HUES6 (cell line): ENCODE results near the gene TTC7B.

Source experiments
- H3K27ac ChIP-seq: 2 replicates; pipeline ENCODE4 v1.7.0; 2013; ENCODE audit warnings: low read depth, mild to moderate bottlenecking, low read length, inconsistent platforms
- H3K27me3 ChIP-seq: 2 replicates; pipeline ENCODE4 v1.6.1; 2013; ENCODE audit warnings: low read length; ENCODE audit not compliant: control insufficient read depth, insufficient read depth
- H3K36me3 ChIP-seq: 2 replicates; pipeline ENCODE4 v1.6.1; 2013; ENCODE audit warnings: low read length; ENCODE audit not compliant: control insufficient read depth, insufficient read depth
- H3K4me1 ChIP-seq: 2 replicates; pipeline ENCODE4 v1.6.1; 2013; ENCODE audit warnings: low read length; ENCODE audit not compliant: control insufficient read depth, insufficient read depth
- H3K4me3 ChIP-seq: 2 replicates; pipeline ENCODE4 v1.5.1; 2013; ENCODE audit warnings: low read depth, low read length
- H3K9ac ChIP-seq: one replicate; pipeline ENCODE4 v1.6.1; 2013; ENCODE audit warnings: mild to moderate bottlenecking, low read length
- H3K9me3 ChIP-seq: 2 replicates; pipeline ENCODE4 v1.6.1; 2013; ENCODE audit warnings: low read depth, low read length; ENCODE audit not compliant: control insufficient read depth, insufficient read depth

TTC7B gene

GRCh38 chr14:90773196-90773486 is 43.1 kb downstream of the TTC7B start:
- H3K4me3 ChIP-seq = no peak overlapping the region
- peaks cover 3% of the 10 kb centered on the region; the same call in 1 of the 2 replicates for H3K9me3 ChIP-seq
- no peak overlapping the region for H3K27ac ChIP-seq
- no peaks in the 10 kb centered on the region for H3K27me3 ChIP-seq
- no peak overlapping the region for H3K9ac ChIP-seq
- no peaks in the 10 kb centered on the region for H3K4me1 ChIP-seq
- H3K36me3 ChIP-seq = no peaks in the 10 kb centered on the region

GRCh38 chr14:90767899-90768298 is 48.3 kb downstream of the TTC7B start:
- H3K36me3 ChIP-seq = peaks cover 4% of the 10 kb centered on the region; the same call in 1 of the 2 replicates
- no peaks in the 10 kb centered on the region for H3K4me1 ChIP-seq
- peaks cover 9% of the 10 kb centered on the region for H3K9me3 ChIP-seq
- H3K4me3 ChIP-seq = no peak overlapping the region
- H3K27ac ChIP-seq = no peak overlapping the region
- no peak overlapping the region for H3K9ac ChIP-seq
- no peaks in the 10 kb centered on the region for H3K27me3 ChIP-seq

GRCh38 chr14:90760591-90761316 is 55.5 kb downstream of the TTC7B start:
- Histone ChIP-seq H3K9ac (no peak overlapping the region), H3K4me3 (no peak overlapping the region), H3K27ac (no peak overlapping the region), H3K4me1 (peaks cover 15% of the 10 kb centered on the region), H3K36me3 (no peaks in the 10 kb centered on the region), H3K9me3 (peaks cover 7% of the 10 kb centered on the region; the same call in 1 of the 2 replicates), H3K27me3 (peaks cover 8% of the 10 kb centered on the region; the same call in 1 of the 2 replicates)

GRCh38 chr14:90760078-90760444 is 56.2 kb downstream of the TTC7B start:
- H3K27me3 ChIP-seq = peaks cover 8% of the 10 kb centered on the region; the same call in 1 of the 2 replicates
- H3K9ac ChIP-seq = no peak overlapping the region
- H3K9me3 ChIP-seq = peaks cover 7% of the 10 kb centered on the region; the same call in 1 of the 2 replicates
- no peak overlapping the region for H3K27ac ChIP-seq
- no peak overlapping the region for H3K4me3 ChIP-seq
- H3K4me1 ChIP-seq = peaks cover 15% of the 10 kb centered on the region
- H3K36me3 ChIP-seq = no peaks in the 10 kb centered on the region

- Histone ChIP-seq H3K4me1 (peaks cover 15% of the 10 kb centered on the region), H3K27me3 (peaks cover 8% of the 10 kb centered on the region; the same call in 1 of the 2 replicates), H3K36me3 (no peaks in the 10 kb centered on the region), H3K27ac (no peak overlapping the region), H3K4me3 (no peak overlapping the region), H3K9me3 (peaks cover 7% of the 10 kb centered on the region; the same call in 1 of the 2 replicates), H3K9ac (no peak overlapping the region)
These were observed 56.7 kb downstream of the TTC7B start for GRCh38 chr14:90759370-90760077.

- Histone ChIP-seq H3K27ac (no peak overlapping the region), H3K27me3 (peaks cover 8% of the 10 kb centered on the region; the same call in 1 of the 2 replicates), H3K36me3 (no peaks in the 10 kb centered on the region), H3K9ac (no peak overlapping the region), H3K4me1 (peaks cover 15% of the 10 kb centered on the region), H3K4me3 (no peak overlapping the region; the same call in 1 of the 2 replicates), H3K9me3 (peaks cover 7% of the 10 kb centered on the region; the same call in 1 of the 2 replicates)
These were observed 57.3 kb downstream of the TTC7B start for GRCh38 chr14:90758959-90759358.

DNA sequence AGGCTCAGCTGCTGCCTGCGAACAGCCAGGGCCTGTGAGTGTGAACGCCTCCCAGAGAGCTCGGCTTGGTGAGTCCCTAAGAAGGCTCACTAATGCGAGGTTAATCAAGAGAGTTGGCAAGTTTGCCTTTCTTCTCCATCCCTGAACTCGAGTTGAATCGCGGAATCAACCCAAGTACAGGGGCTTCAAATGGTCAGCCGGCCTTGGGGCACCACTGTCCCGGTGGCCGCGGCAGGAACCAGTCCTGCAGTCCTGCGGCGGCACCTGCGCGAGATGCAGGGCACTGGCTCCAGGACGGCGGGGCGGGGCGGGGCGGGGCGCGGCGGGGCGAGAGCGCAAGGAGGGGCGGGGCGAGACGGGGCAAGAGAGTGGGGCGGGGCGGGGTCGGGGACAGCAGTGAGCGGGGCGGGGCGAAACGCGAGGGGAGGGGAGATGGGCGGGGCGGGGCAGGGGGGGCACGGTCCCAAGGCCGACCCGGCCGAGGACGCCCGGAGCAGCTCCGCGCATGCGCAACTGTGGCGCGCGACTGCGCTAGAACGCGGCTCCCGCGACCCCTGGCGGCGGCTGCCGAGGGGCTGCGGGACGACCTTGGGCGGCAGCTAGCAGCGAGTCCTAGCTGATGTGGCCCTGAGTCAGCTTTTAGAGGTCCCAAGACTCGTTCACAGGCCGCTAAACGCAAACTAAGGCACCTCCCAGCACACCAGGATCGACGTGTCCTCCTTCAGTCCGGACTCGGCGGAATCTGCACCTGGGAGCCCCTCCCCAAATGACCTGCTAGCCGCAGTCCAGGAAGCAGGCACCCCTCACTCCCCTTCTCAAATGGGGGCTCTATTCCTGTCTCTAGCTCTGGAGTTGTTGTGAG is 58.0 kb downstream of the TTC7B start:
- H3K4me1 ChIP-seq = peaks cover 15% of the 10 kb centered on the region
- no peaks in the 10 kb centered on the region for H3K36me3 ChIP-seq
- H3K27me3 ChIP-seq = peaks cover 8% of the 10 kb centered on the region; the same call in 1 of the 2 replicates
- peak overlapping the region; percentile 45 for H3K9ac ChIP-seq
- peak overlapping the region; percentile 57 for H3K4me3 ChIP-seq
- H3K9me3 ChIP-seq = peaks cover 6% of the 10 kb centered on the region; the same call in 1 of the 2 replicates
- H3K27ac ChIP-seq = no peak overlapping the region

DNA sequence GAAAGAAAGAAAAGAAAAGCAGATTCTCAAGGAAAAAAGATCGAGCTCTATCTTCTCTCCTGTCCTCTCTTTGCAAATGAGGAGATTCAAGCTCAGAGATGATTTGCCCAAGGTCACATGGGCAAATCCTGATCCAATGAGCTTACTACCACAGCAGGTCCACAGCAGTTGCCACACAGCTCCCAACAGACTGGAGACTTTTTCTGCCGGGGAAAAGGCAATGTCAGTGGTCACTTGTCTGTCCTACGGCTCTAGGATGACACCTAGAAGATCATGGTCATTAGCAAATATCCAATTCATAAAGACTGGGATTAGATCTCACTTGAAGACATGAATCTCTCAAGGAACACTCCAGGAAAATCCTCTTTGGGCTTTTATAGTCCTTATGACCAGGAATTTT is 58.8 kb downstream of the TTC7B start:
- peaks cover 15% of the 10 kb centered on the region for H3K4me1 ChIP-seq
- no peak overlapping the region for H3K9ac ChIP-seq
- H3K4me3 ChIP-seq = no peak overlapping the region
- no peaks in the 10 kb centered on the region for H3K36me3 ChIP-seq
- no peak overlapping the region for H3K27ac ChIP-seq
- H3K9me3 ChIP-seq = no peaks in the 10 kb centered on the region
- peaks cover 8% of the 10 kb centered on the region; the same call in 1 of the 2 replicates for H3K27me3 ChIP-seq

- H3K27me3 ChIP-seq = peaks cover 8% of the 10 kb centered on the region; the same call in 1 of the 2 replicates
- H3K9me3 ChIP-seq = no peaks in the 10 kb centered on the region
- H3K4me3 ChIP-seq = no peak overlapping the region
- H3K36me3 ChIP-seq = no peaks in the 10 kb centered on the region
- peaks cover 15% of the 10 kb centered on the region for H3K4me1 ChIP-seq
- no peak overlapping the region for H3K27ac ChIP-seq
- no peak overlapping the region for H3K9ac ChIP-seq
These were observed 59.4 kb downstream of the TTC7B start for GRCh38 chr14:90756755-90757345.

DNA sequence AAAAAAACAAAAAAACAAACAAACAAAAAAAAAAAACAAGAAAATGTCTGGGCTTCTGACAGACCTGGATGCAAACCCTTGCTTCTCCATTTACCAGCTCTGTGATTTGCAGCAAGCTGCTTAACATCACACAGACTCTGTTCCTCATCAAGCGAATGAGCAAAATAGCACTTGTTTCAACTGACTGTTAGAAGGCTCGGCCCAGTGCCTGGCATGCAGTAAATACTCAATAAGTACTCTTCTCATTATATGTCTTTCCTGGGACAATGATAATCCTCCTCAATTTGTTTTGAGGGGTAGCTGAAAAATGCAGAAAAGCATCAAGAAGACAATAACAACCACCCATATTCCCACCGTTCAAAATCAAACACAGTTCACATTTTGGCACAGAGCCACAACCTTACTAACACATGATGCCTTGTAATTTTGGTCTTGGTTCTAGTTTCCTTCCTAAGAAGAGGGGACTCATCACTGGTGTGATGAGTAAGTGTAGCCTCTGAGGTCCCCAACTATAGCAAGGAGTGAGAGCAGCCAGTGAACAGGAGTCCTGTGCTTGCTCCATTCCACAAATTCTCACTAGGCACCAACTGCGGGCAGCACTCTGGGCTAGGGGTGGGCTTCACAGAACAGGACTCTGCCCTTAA is 60.4 kb downstream of the TTC7B start:
- H3K27ac ChIP-seq = no peak overlapping the region

More for the DNA sequence above, 60.4 kb downstream of the TTC7B start:
- peaks cover 15% of the 10 kb centered on the region for H3K4me1 ChIP-seq
- no peak overlapping the region for H3K4me3 ChIP-seq
- peaks cover 8% of the 10 kb centered on the region; the same call in 1 of the 2 replicates for H3K27me3 ChIP-seq
- no peaks in the 10 kb centered on the region for H3K9me3 ChIP-seq
- no peak overlapping the region for H3K9ac ChIP-seq
- H3K36me3 ChIP-seq = no peaks in the 10 kb centered on the region
